ENCODE measurements around the gene SUMO2. TPM values are rescaled to one million over a fixed set of nuclear protein-coding genes. Genes with fewer than 3 reads are reported as not detected.

The SUMO2 gene
- total and polyA plus RNA-seq, 10 of the 15 experiments (the other 5 are each of a cell fraction or from before 2014, with no cell fraction given): 163 to 803 (median 555) TPM

DNA sequence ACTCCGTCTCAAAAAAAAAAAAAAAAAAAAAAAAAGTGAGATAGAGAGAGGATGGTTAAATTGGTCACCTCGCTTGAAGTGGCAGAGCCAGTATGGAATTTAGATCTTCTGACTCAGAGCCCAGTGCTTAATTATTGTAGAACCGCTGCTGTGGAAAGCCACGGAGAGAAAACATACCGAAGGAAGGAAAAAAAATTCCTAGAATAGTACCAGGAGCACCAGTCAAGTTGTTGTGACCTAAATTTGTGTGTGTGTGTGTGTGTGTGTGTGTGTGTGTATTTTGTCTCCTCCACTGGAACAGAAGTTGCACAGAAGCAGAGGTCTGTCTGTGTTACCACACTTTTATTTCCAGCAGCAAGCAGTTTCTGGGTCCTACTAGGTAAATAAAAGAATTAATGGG lies 12.1 kb upstream of the SUMO2 start:
- Histone ChIP-seq H3K27ac (ENCODE audit: control insufficient read depth, insufficient read depth) (no peak overlapping the region), H3K9ac (ENCODE audit: control insufficient read depth, insufficient read depth, low read length) (no peak overlapping the region), H3K4me2 (ENCODE audit: control insufficient read depth, insufficient read depth) (no peak overlapping the region), H2AFZ (ENCODE audit: control insufficient read depth, low read depth, low read length) (no peak overlapping the region), H4K20me1 (ENCODE audit: control insufficient read depth, insufficient read depth) (no peaks in the 10 kb centered on the region), H3K27me3 (replicated peaks in 1 of 2; ENCODE audit: control insufficient read depth in 2 of 2, insufficient read depth in 2 of 2, low read length in 1 of 2) (no peaks in the 10 kb centered on the region), H3K4me1 (ENCODE audit: control insufficient read depth, insufficient read depth, low read length) (peaks cover under 1% of the 10 kb centered on the region; the same call in 1 of the 2 replicates), H3K79me2 (ENCODE audit: control insufficient read depth, insufficient read depth, low read length) (no peaks in the 10 kb centered on the region), H3K4me3 (no peak overlapping the region), H3K36me3 (ENCODE audit: control insufficient read depth in 2 of 2, insufficient read depth in 2 of 2, low read length in 1 of 2) (no peaks in the 10 kb centered on the region), H3K9me3 (replicated peaks; ENCODE audit: control insufficient read depth, insufficient read depth, low read length) (no peaks in the 10 kb centered on the region)
- DNase-seq (ENCODE audit: low read depth, low spot score): no peak
- TF ChIP-seq POLR2A (IDR thresholded peaks at IDR 0.05; ENCODE audit: low read depth, low read length) (no peak), IRF4 (IDR thresholded peaks at IDR 0.05; ENCODE audit: low read depth, low read length) (no peak), ESRRA (IDR thresholded peaks at IDR 0.05; ENCODE audit: low read length) (no peak)
- ChIA-PET RAD21 (ENCODE audit: unreplicated experiment) (no interaction called here), CTCF (no interaction called here), POLR2A (interaction anchor here (0.6 kb wide), 1 partner anchor 170 kb away, joined by 3 read pairs; no protein-coding TSS in a partner anchor), SMC1A (ENCODE audit: uncharacterized antibody, unreplicated experiment) (no interaction called here)
- in situ Hi-C loops (cut with MboI) (no loop called here), intact Hi-C loops (cut with micrococcal nuclease; ENCODE audit: unreplicated experiment) (no loop called here)
- WGBS (ENCODE audit: insufficient coverage, insufficient replicate concordance, low lambda C conversion rate, missing lambda C conversion rate): 67% methylated on average over 4 of the region's 5 CpGs
- no TSS peak for BruUV-seq (replicated peaks)
- ATAC-seq: no peak
- no peak for FAIRE-seq

DNA sequence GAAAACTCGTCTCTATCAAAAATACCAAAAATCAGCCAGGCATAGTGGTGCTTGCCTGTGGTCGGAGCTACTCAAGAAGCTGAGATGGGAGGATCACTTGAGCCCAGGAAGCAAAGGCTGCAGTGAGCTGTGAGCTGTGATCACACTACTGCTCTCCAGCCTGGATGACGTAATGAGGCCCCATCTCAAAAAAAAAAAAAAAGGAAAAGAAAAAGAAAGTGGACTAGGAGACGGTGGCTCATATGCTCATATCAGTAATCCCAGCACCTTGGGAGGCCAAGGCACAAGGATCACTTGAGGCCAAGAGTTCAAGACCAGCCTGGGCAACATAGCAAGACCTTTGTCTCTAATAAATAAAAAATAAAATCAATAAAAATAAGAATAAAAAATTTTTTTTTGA lies 8.8 kb upstream of the SUMO2 start:
- ChIA-PET SMC1A (ENCODE audit: uncharacterized antibody, unreplicated experiment) (interaction anchor here (1.6 to 1.9 kb wide), 2 partner anchors 11 to 77 kb away, joined by 5 to 6 read pairs; no protein-coding TSS in a partner anchor), POLR2A (interaction anchor here (0.6 to 1.5 kb wide), 4 partner anchors 9 to 88 kb away, joined by 3 to 6 read pairs (median 5); partner anchors contain the start of gene SUMO2), CTCF (interaction anchor here (0.6 to 5.9 kb wide), 6 partner anchors 11 to 449 kb away, joined by 3 to 58 read pairs (median 16); no protein-coding TSS in a partner anchor), RAD21 (ENCODE audit: unreplicated experiment) (interaction anchor here (1.0 to 1.7 kb wide), 2 partner anchors 10 to 230 kb away, joined by 3 to 6 read pairs; no protein-coding TSS in a partner anchor)
- H3K9ac ChIP-seq (ENCODE audit: control insufficient read depth, insufficient read depth, low read length): no peak overlapping the region
- no peak overlapping the region for H3K4me2 ChIP-seq (ENCODE audit: control insufficient read depth, insufficient read depth)
- TF ChIP-seq KDM1A (IDR thresholded peaks at IDR 0.05; ENCODE audit: borderline replicate concordance) (no peak), ATF7 (IDR thresholded peaks at IDR 0.05; ENCODE audit: low read depth) (peak; percentile 62; the same call in 1 of the 2 replicates)
- no peaks in the 10 kb centered on the region for H3K9me3 ChIP-seq (replicated peaks; ENCODE audit: control insufficient read depth, insufficient read depth, low read length)
- ATAC-seq: no peak
- DNase-seq (ENCODE audit: low read depth, low spot score): no peak
- no peak overlapping the region; the same call in 1 of the 2 replicates for H2AFZ ChIP-seq (ENCODE audit: control insufficient read depth, low read depth, low read length)
- no peak overlapping the region for H3K4me3 ChIP-seq
- H3K27ac ChIP-seq (ENCODE audit: control insufficient read depth, insufficient read depth): no peak overlapping the region
- in situ Hi-C loops (cut with MboI) (no loop called here), intact Hi-C loops (cut with micrococcal nuclease; ENCODE audit: unreplicated experiment) (no loop called here)
- H3K4me1 ChIP-seq (ENCODE audit: control insufficient read depth, insufficient read depth, low read length): peaks cover 6% of the 10 kb centered on the region; the same call in 1 of the 2 replicates
- H3K27me3 ChIP-seq (replicated peaks in 1 of 2; ENCODE audit: control insufficient read depth in 2 of 2, insufficient read depth in 2 of 2, low read length in 1 of 2): no peaks in the 10 kb centered on the region
- no peaks in the 10 kb centered on the region for H4K20me1 ChIP-seq (ENCODE audit: control insufficient read depth, insufficient read depth)
- 49% methylated on average over 3 of the region's 4 CpGs for WGBS (ENCODE audit: insufficient coverage, insufficient replicate concordance, low lambda C conversion rate, missing lambda C conversion rate)
- H3K79me2 ChIP-seq (ENCODE audit: control insufficient read depth, insufficient read depth, low read length): no peaks in the 10 kb centered on the region
- no peak for FAIRE-seq
- BruUV-seq (replicated peaks): no TSS peak
- H3K36me3 ChIP-seq (ENCODE audit: control insufficient read depth in 2 of 2, insufficient read depth in 2 of 2, low read length in 1 of 2): no peaks in the 10 kb centered on the region
